H1 (cell line): ENCODE results near the gene TTLL5.

ENCODE experiments used
- SIN3A ChIP-seq, 2 experiments: IDR thresholded peaks in 1 of 2; conservative IDR thresholded peaks in 1 of 2; 2 replicates each; pipeline ENCODE4 v1.6.1; 2011 to 2012; ENCODE audit warnings: low read length in 2 of 2, improper control_type of control experiment in 1 of 2, low read depth in 1 of 2, mild to moderate bottlenecking in 1 of 2
- TF ChIP-seq, protein P1 (sequence below), 3 experiments: IDR thresholded peaks; 1 replicate in 2 of 3; 2 replicates in 1 of 3; pipeline versions ENCODE4 v1.5.1 to v1.6.1; 2011; ENCODE audit warnings: low read length in 3 of 3, mild to moderate bottlenecking in 3 of 3, inconsistent platforms in 2 of 3, low read depth in 1 of 3, moderate library complexity in 1 of 3; ENCODE audit not compliant: insufficient read depth in 1 of 3; ENCODE audit errors: control extremely low read depth in 1 of 3

DNA sequence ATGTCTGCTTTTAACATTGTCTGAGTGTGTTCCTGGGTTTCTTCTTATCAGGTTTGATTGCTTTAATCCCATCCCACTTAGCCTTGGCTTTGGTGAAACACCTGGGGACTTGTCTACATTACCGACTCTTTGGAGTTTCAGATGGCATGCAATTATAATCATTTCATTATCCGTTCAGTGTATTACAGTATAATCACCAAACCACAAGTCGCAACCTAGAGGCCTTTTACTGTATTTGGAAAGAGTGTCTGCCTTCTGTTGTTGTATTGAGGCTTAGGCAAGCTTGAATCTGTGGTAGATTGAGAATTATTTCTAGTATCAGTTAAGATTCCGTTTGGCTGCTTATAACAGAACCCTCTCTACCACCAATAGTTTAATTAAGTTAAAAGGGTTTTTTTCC, 216.8 kb downstream of the TTLL5 start:
- TF ChIP-seq, protein P1, sequence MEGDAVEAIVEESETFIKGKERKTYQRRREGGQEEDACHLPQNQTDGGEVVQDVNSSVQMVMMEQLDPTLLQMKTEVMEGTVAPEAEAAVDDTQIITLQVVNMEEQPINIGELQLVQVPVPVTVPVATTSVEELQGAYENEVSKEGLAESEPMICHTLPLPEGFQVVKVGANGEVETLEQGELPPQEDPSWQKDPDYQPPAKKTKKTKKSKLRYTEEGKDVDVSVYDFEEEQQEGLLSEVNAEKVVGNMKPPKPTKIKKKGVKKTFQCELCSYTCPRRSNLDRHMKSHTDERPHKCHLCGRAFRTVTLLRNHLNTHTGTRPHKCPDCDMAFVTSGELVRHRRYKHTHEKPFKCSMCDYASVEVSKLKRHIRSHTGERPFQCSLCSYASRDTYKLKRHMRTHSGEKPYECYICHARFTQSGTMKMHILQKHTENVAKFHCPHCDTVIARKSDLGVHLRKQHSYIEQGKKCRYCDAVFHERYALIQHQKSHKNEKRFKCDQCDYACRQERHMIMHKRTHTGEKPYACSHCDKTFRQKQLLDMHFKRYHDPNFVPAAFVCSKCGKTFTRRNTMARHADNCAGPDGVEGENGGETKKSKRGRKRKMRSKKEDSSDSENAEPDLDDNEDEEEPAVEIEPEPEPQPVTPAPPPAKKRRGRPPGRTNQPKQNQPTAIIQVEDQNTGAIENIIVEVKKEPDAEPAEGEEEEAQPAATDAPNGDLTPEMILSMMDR (IDR thresholded peaks at IDR 0.05; ENCODE audit: control extremely low read depth in 1 of 3, insufficient read depth in 1 of 3, low read depth in 1 of 3, low read length in 3 of 3), result no peak
- TF ChIP-seq SIN3A (conservative IDR thresholded peaks at IDR 0.05 in 1 of 2, IDR thresholded peaks at IDR 0.05 in 1 of 2; ENCODE audit: low read depth in 1 of 2, low read length in 2 of 2), result no peak
